PC-3 (cell line): ENCODE measurements around the gene CHAD.

Experiments used
- EZH2 ChIP-seq: fragments of 300-600 bp; sonication (generic); IDR thresholded peaks from one replicate; pipeline ENCODE4 v1.6.1; 2017; ENCODE audit warnings: antibody characterized with exemption, mild to moderate bottlenecking, low read length; ENCODE audit not compliant: unreplicated experiment
- EZH2phosphoT487 ChIP-seq: fragments of 300-600 bp; sonication (generic); IDR thresholded peaks from 2 replicates; pipeline ENCODE4 v1.6.1; 2018; ENCODE audit warnings: mild to moderate bottlenecking, antibody characterized with exemption, low read length, borderline replicate concordance
- TF ChIP-seq, protein P1 (sequence below): fragments of 300-600 bp; sonication (generic); conservative IDR thresholded peaks from 2 replicates; pipeline ENCODE4 v1.5.1; 2017; ENCODE audit warnings: antibody characterized with exemption, low read depth, mild to moderate bottlenecking, low read length

DNA sequence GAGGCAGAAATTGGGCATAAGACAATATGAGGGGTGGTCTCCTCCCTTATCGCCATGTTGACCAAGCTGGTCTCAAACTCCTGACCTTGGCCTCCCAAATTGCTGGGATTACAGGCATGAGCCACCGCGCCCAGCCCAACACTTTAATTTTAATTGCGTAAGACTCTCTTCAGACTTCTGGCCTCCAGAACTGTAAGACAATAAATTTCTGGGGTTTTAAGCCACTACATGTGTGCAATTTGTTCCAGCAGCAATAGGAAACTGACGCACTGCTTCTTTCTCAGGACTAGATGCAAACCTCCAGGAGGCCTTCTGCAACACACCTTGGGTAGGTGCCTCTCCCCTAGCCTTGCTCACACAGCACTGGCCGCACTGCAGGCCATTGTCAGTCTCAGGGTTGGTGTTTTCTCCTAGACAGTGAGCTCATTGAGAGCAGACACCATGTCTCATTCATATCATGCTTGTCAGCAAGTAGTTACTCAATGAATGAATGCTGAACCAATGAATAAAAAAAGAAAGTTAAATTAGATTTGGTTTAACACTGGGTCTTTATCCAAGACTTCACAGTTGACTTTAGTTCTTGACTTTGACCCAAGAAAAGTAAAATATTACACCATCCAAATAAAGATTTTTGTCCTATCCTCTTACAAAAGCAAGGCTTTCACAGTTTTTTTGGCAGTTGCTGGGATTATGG, 48.1 kb downstream of the CHAD start:
- TF ChIP-seq, protein P1, sequence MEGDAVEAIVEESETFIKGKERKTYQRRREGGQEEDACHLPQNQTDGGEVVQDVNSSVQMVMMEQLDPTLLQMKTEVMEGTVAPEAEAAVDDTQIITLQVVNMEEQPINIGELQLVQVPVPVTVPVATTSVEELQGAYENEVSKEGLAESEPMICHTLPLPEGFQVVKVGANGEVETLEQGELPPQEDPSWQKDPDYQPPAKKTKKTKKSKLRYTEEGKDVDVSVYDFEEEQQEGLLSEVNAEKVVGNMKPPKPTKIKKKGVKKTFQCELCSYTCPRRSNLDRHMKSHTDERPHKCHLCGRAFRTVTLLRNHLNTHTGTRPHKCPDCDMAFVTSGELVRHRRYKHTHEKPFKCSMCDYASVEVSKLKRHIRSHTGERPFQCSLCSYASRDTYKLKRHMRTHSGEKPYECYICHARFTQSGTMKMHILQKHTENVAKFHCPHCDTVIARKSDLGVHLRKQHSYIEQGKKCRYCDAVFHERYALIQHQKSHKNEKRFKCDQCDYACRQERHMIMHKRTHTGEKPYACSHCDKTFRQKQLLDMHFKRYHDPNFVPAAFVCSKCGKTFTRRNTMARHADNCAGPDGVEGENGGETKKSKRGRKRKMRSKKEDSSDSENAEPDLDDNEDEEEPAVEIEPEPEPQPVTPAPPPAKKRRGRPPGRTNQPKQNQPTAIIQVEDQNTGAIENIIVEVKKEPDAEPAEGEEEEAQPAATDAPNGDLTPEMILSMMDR = no peak
- TF ChIP-seq EZH2 (no peak), EZH2phosphoT487 (no peak)
